B cell (primary cell): ENCODE measurements around the gene CERS1.

Experiments
- EZH2 ChIP-seq: IDR thresholded peaks from 2 replicates; pipeline ENCODE4 v1.6.1; 2012; ENCODE audit warnings: borderline replicate concordance, low read depth, mild to moderate bottlenecking, moderate library complexity, low read length; ENCODE audit not compliant: insufficient read depth, poor library complexity, severe bottlenecking
- TF ChIP-seq, protein P1 (sequence below): fragments of 200-600 bp; IDR thresholded peaks from one replicate; pipeline ENCODE4 v1.8.0; 2022; ENCODE audit warnings: antibody characterized with exemption, mild to moderate bottlenecking

DNA sequence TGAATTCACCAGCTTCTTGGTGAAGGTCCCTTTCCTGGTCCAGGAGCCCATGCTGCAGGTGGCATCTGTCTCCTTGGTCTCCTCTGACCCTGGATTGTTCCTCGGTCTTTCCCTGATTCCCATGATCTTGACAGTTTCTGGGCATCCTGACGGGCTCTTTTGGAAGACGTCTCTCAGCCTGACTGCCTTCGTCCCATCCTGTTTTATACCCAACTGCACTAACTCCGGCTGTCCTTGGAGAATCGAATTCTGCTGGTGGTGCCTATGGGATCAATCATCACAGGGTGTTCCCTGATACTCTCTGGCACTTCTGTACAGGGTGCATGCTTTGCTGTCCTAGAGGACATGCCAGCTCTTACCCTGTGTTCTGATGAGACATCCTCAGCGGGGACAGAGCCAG, 19.1 kb downstream of the CERS1 start:
- TF ChIP-seq, protein P1, sequence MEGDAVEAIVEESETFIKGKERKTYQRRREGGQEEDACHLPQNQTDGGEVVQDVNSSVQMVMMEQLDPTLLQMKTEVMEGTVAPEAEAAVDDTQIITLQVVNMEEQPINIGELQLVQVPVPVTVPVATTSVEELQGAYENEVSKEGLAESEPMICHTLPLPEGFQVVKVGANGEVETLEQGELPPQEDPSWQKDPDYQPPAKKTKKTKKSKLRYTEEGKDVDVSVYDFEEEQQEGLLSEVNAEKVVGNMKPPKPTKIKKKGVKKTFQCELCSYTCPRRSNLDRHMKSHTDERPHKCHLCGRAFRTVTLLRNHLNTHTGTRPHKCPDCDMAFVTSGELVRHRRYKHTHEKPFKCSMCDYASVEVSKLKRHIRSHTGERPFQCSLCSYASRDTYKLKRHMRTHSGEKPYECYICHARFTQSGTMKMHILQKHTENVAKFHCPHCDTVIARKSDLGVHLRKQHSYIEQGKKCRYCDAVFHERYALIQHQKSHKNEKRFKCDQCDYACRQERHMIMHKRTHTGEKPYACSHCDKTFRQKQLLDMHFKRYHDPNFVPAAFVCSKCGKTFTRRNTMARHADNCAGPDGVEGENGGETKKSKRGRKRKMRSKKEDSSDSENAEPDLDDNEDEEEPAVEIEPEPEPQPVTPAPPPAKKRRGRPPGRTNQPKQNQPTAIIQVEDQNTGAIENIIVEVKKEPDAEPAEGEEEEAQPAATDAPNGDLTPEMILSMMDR: no peak
- no peak for TF ChIP-seq EZH2
